Kidney (tissue), 14 donors: ENCODE measurements around the gene DST. TPM values are rescaled to one million over a fixed set of nuclear protein-coding genes. Genes with fewer than 3 reads are reported as not detected.

Experiments
- DNase-seq, 5 donors: peaks; one replicate each; pipeline ENCODE4 v3.0.0-alpha.2; 2013 to 2020
- FAIRE-seq: peaks from 2 replicates; lab custom pipeline; 2012; peaks lifted over from hg19 to GRCh38; lab: Jason Lieb, UNC
- H3K27ac ChIP-seq, 2 donors: one replicate each; pipeline ENCODE4 v1.7.0; 2013; ENCODE audit warnings: low read depth in 2 of 2, low read length in 2 of 2, inconsistent platforms in 1 of 2
- H3K27me3 ChIP-seq: one replicate; pipeline ENCODE4 v1.7.1; 2013; ENCODE audit warnings: low read length, inconsistent platforms; ENCODE audit not compliant: control insufficient read depth, insufficient read depth
- H3K36me3 ChIP-seq, 3 donors: one replicate each; pipeline versions ENCODE4 v1.7.0 to v1.7.1; 2013; ENCODE audit warnings: low read length in 3 of 3, control low read depth in 1 of 3, inconsistent platforms in 1 of 3; ENCODE audit not compliant: insufficient read depth in 3 of 3, control insufficient read depth in 2 of 3
- H3K4me1 ChIP-seq, 3 donors: one replicate each; pipeline versions ENCODE4 v1.7.0 to v1.7.1; 2013; ENCODE audit warnings: low read length in 3 of 3, inconsistent platforms in 1 of 3, low read depth in 1 of 3; ENCODE audit not compliant: control insufficient read depth in 2 of 3, insufficient read depth in 2 of 3
- H3K4me3 ChIP-seq, 3 donors: one replicate each; pipeline versions ENCODE4 v1.7.0 to v1.8.1; 2013; ENCODE audit warnings: low read length in 3 of 3, control low read depth in 1 of 3, inconsistent platforms in 1 of 3
- H3K9ac ChIP-seq, 3 donors: one replicate each; pipeline versions ENCODE4 v1.7.0 to v1.7.1; 2013; ENCODE audit warnings: low read length in 3 of 3, control low read depth in 1 of 3, inconsistent platforms in 1 of 3
- H3K9me3 ChIP-seq, 3 donors: one replicate each; pipeline versions ENCODE4 v1.7.0 to v1.7.1; 2013; ENCODE audit warnings: low read length in 3 of 3, control low read depth in 1 of 3, inconsistent platforms in 1 of 3; ENCODE audit not compliant: control insufficient read depth in 2 of 3, insufficient read depth in 1 of 3
- intact Hi-C: fragments of 100-400 bp; cut with DNase I; formaldehyde crosslinking; loops from one replicate; pipeline ENCODE4 v1.11.1; 2022
- polyA plus RNA-seq: library from polyadenylated mRNA; stranded (reverse); fragments of 350-450 nt; fragmentation: Illumina TruSeq; extraction: RNeasy Lipid Tissue Mini Kit (QIAGEN cat#74804); gene quantifications from one replicate; pipeline ENCODE4 v1.2.3, GENCODE V29; 2014; ENCODE audit warnings: low read depth, low replicate concordance; ENCODE audit not compliant: insufficient read depth
- total RNA-seq: library from RNA; stranded (reverse); fragmentation: NEBNext Ultra II Directional; extraction: Animal tissue kit (Norgen Biotek cat#: 25700); gene quantifications from one replicate; pipeline ENCODE4 v1.2.1, GENCODE V29; 2021
- TF ChIP-seq, protein P1 (sequence below): IDR thresholded peaks from 3 replicates; pipeline ENCODE4 v1.5.1; 2012; ENCODE audit warnings: mild to moderate bottlenecking, moderate library complexity, borderline replicate concordance; ENCODE audit not compliant: insufficient read depth; ENCODE audit errors: extremely low read depth
- donor health status: control.
- donor health status: control.
- donor health status: control.
- donor health status: control.
- donor health status: control.
- donor health status: DM: yes; HTN: yes; CAD: no.
- donor health status: Normal renal cell carcinoma (clear cell type).

The DST gene
- total and polyA plus RNA-seq, 2 donors from 2014 or later = 68.2 to 259 TPM

DNA sequence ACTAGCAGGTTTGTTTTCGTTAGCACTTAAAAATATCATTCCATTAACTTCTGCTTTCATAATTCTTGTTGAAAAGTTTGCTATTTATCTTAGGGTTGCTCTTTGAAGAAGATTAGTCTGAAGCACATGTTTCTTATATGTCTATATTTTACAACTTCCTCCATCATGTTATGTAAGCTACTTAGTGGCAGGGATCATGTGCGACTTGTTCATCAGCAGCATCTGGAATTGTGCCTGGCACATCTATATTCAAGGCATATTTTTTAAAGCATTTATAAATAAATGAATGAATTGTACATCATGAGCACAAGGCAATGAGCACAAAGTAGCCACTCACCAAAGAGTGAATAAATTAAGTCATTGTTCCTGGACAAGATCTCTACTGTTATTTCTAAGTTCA is 208.1 kb downstream of the DST start:
- Histone ChIP-seq H3K4me1 (peaks cover 0 to 4% (median 0%) of the 10 kb centered on the region in 3 donors), H3K27ac (no peak overlapping the region), H3K36me3 (no peaks in the 10 kb centered on the region), H3K9ac (no peak overlapping the region), H3K27me3 (no peaks in the 10 kb centered on the region), H3K4me3 (no peak overlapping the region), H3K9me3 (no peaks in the 10 kb centered on the region)
- intact Hi-C loops = no loop called here
- TF ChIP-seq, protein P1, sequence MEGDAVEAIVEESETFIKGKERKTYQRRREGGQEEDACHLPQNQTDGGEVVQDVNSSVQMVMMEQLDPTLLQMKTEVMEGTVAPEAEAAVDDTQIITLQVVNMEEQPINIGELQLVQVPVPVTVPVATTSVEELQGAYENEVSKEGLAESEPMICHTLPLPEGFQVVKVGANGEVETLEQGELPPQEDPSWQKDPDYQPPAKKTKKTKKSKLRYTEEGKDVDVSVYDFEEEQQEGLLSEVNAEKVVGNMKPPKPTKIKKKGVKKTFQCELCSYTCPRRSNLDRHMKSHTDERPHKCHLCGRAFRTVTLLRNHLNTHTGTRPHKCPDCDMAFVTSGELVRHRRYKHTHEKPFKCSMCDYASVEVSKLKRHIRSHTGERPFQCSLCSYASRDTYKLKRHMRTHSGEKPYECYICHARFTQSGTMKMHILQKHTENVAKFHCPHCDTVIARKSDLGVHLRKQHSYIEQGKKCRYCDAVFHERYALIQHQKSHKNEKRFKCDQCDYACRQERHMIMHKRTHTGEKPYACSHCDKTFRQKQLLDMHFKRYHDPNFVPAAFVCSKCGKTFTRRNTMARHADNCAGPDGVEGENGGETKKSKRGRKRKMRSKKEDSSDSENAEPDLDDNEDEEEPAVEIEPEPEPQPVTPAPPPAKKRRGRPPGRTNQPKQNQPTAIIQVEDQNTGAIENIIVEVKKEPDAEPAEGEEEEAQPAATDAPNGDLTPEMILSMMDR = no peak
- no peak for FAIRE-seq
- DNase-seq = no peak

DNA sequence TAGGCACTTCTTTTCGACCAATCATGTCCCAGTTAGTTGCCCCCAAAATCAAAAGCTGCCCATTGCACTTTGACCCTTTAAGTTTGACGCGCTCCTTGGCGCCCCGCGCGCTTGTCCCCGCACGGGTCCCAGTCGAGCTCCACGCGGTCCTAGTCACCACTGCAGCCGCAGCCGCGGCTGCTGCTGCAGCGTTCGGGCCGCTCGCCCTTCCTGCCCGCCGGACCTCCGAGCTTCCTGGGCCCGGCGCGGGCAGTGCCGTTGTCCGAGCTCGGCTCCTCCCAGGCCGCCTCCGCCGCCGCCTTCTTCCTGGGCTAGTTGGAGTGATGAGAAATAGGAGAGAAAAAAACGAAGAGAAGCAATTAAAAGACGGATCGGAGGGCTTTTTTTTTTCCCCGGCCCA is 209.6 kb downstream of the DST start:
- TF ChIP-seq, protein P1 = no peak
- no peaks in the 10 kb centered on the region for H3K36me3 ChIP-seq
- no peaks in the 10 kb centered on the region for H3K27me3 ChIP-seq
- H3K27ac ChIP-seq = no peak overlapping the region
- intact Hi-C loops = no loop called here
- peaks cover 0 to 3% (median 0%) of the 10 kb centered on the region in 3 donors for H3K4me1 ChIP-seq
- FAIRE-seq (no peak), DNase-seq (no peak)
- H3K9me3 ChIP-seq = no peaks in the 10 kb centered on the region
- H3K4me3 ChIP-seq = no peak overlapping the region
- H3K9ac ChIP-seq = no peak overlapping the region

DNA sequence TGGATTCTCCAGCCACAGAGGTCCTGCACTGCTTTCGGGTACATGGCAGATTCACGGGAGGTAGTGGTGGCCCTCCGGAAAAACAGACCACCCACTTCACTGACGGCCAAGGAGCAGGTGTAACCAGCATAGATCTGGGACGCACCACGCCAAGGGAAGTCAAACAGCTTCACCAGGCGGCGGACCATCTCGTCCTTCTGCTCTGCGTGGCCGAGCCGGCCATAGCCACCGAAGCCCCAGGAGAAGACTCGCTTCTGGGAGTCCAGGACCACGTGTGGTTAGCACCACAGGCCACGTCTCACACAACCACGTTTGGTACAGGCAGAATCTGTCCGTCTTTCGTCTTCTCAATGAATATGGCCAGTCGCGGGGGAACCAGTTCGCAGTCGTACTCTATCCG is 210.5 kb downstream of the DST start:
- TF ChIP-seq, protein P1 = no peak
- FAIRE-seq = no peak
- Histone ChIP-seq H3K9ac (no peak overlapping the region), H3K4me1 (no peaks in the 10 kb centered on the region), H3K9me3 (no peaks in the 10 kb centered on the region), H3K4me3 (no peak overlapping the region), H3K27ac (no peak overlapping the region), H3K36me3 (no peaks in the 10 kb centered on the region), H3K27me3 (no peaks in the 10 kb centered on the region)
- no peak for DNase-seq
- intact Hi-C loops = no loop called here
